ENCODE data around the gene DGCR6L.

DGCR6L gene

GRCh38 chr22:20317402-20318042, 2.3 kb downstream of the DGCR6L start:
- TF ChIP-seq MAX (IDR thresholded peaks at IDR 0.05), result peak; percentile 32; the same call in 1 of the 2 replicates
- peak; percentile 24; the same call in 1 of the 2 replicates for TF ChIP-seq RAD21 (IDR thresholded peaks at IDR 0.05; ENCODE audit: low read depth)

- TF ChIP-seq FOXM1 (IDR thresholded peaks at IDR 0.05; ENCODE audit: borderline replicate concordance, low read depth), result no peak
- TF ChIP-seq EP300 (IDR thresholded peaks at IDR 0.05; ENCODE audit: borderline replicate concordance), result peak; percentile 41; the same call in 1 of the 2 replicates
- no peak for TF ChIP-seq USF1 (IDR thresholded peaks at IDR 0.05)
- no peak for TF ChIP-seq TEAD4 (IDR thresholded peaks at IDR 0.05)
- TF ChIP-seq TAF1 (IDR thresholded peaks at IDR 0.05; ENCODE audit: low read depth), result no peak
- peak; percentile 50; the same call in 1 of the 2 replicates for TF ChIP-seq TCF12 (IDR thresholded peaks at IDR 0.05; ENCODE audit: low read depth)
- no peak for TF ChIP-seq EGR1 (IDR thresholded peaks at IDR 0.05)
- peak; percentile 36; the same call in 1 of the 2 replicates for TF ChIP-seq NFIC (IDR thresholded peaks at IDR 0.05)
- no peak; the same call in 1 of the 2 replicates for TF ChIP-seq MAX (IDR thresholded peaks at IDR 0.05)
These were observed 2.9 kb downstream of the DGCR6L start for GRCh38 chr22:20316844-20317401.

GRCh38 chr22:20316217-20316843, 3.5 kb downstream of the DGCR6L start:
- TF ChIP-seq USF1 (IDR thresholded peaks at IDR 0.05), result no peak
- no peak for TF ChIP-seq CREB1 (IDR thresholded peaks at IDR 0.05; ENCODE audit: low read depth)
- TF ChIP-seq TEAD4 (IDR thresholded peaks at IDR 0.05), result no peak
- TF ChIP-seq NFIC (IDR thresholded peaks at IDR 0.05), result no peak
- TF ChIP-seq TCF12 (IDR thresholded peaks at IDR 0.05; ENCODE audit: low read depth), result no peak
- TF ChIP-seq CEBPB (IDR thresholded peaks at IDR 0.05), result no peak
- TF ChIP-seq YY1 (IDR thresholded peaks at IDR 0.05; ENCODE audit: low read depth), result no peak
- no peak for TF ChIP-seq TAF1 (IDR thresholded peaks at IDR 0.05; ENCODE audit: low read depth)
- no peak for TF ChIP-seq EGR1 (IDR thresholded peaks at IDR 0.05)
- no peak for TF ChIP-seq ZBTB7A (IDR thresholded peaks at IDR 0.05; ENCODE audit: low read depth)
- no peak for TF ChIP-seq FOXM1 (IDR thresholded peaks at IDR 0.05; ENCODE audit: borderline replicate concordance, low read depth)
- no peak for TF ChIP-seq REST (IDR thresholded peaks at IDR 0.05; ENCODE audit: low read depth)

- TF ChIP-seq CEBPB (IDR thresholded peaks at IDR 0.05) (no peak), MAX (IDR thresholded peaks at IDR 0.05) (no peak), NFIC (IDR thresholded peaks at IDR 0.05) (no peak), TAF1 (IDR thresholded peaks at IDR 0.05; ENCODE audit: low read depth) (no peak), YY1 (IDR thresholded peaks at IDR 0.05; ENCODE audit: low read depth) (no peak), REST (IDR thresholded peaks at IDR 0.05; ENCODE audit: low read depth) (no peak), FOXM1 (IDR thresholded peaks at IDR 0.05; ENCODE audit: borderline replicate concordance, low read depth) (no peak)
These were observed 4.3 kb downstream of the DGCR6L start for GRCh38 chr22:20315337-20316216.

- peak; percentile 44; the same call in 1 of the 2 replicates for TF ChIP-seq TCF12 (IDR thresholded peaks at IDR 0.05; ENCODE audit: low read depth)
- TF ChIP-seq EP300 (IDR thresholded peaks at IDR 0.05; ENCODE audit: borderline replicate concordance), result peak; percentile 60
- peak; percentile 55 for TF ChIP-seq TEAD4 (IDR thresholded peaks at IDR 0.05)
- TF ChIP-seq NFIC (IDR thresholded peaks at IDR 0.05), result peak; percentile 42
These were observed 5.0 kb downstream of the DGCR6L start for GRCh38 chr22:20314741-20315336.
